Activated T-cell treated with anti-CD3 and anti-CD28 coated beads, Interleukin-2, amount 50 U/mL, for 72 hours (primary cell): Measurements from ENCODE around the gene FBRSL1. TPM values are rescaled to one million over a fixed set of nuclear protein-coding genes. Genes with fewer than 3 reads are reported as not detected.
A peak's percentile ranks its signal among the peaks of the same experiment; 100 is the strongest.

Experiments
- ATAC-seq, 2 donors: fragments of 150-1000 bp; cut with Tn5 transposase; replicated peaks in 1 of 2; 2 replicates each; pipeline ENCODE4 v1.10.0; 2021; ENCODE audit warnings: moderate library complexity in 2 of 2, mild to moderate bottlenecking in 1 of 2
- DNase-seq, 2 donors: peaks; one replicate each; pipeline ENCODE4 v3.0.0; 2021 to 2022; ENCODE audit warnings: mixed read lengths in 1 of 2
- H3K27ac Mint-ChIP-seq: one replicate; pipeline ENCODE4 v1.8.0; 2022; ENCODE audit warnings: mild to moderate bottlenecking, moderate library complexity, mixed read lengths
- H3K27me3 Mint-ChIP-seq: one replicate; pipeline ENCODE4 v1.8.0; 2022; ENCODE audit warnings: low read depth, mixed read lengths
- H3K36me3 Mint-ChIP-seq, 2 donors: one replicate each; pipeline ENCODE4 v1.8.0; 2022; ENCODE audit warnings: mixed read lengths in 2 of 2, mild to moderate bottlenecking in 1 of 2; ENCODE audit not compliant: insufficient read depth in 2 of 2
- H3K4me1 Mint-ChIP-seq: one replicate; pipeline ENCODE4 v1.8.0; 2022; ENCODE audit warnings: low read depth, mixed read lengths
- H3K4me3 Mint-ChIP-seq, 2 donors: one replicate each; pipeline ENCODE4 v1.8.0; 2022; ENCODE audit warnings: mild to moderate bottlenecking in 2 of 2, mixed read lengths in 2 of 2, moderate library complexity in 2 of 2
- H3K9me3 Mint-ChIP-seq, 2 donors: one replicate each; pipeline ENCODE4 v1.8.0; 2022; ENCODE audit warnings: mixed read lengths in 2 of 2
- total RNA-seq, 2 donors: library from RNA; stranded (reverse); gene quantifications; one replicate each; pipeline ENCODE4 v1.2.3, GENCODE V29; 2022

The FBRSL1 gene
- total RNA-seq, 2 donors from 2014 or later, result 37.0 to 42.7 TPM

- peaks cover 17% of the 10 kb centered on the region for H3K4me1 Mint-ChIP-seq
- H3K27me3 Mint-ChIP-seq, result no peaks in the 10 kb centered on the region
- ATAC-seq, result no peak
- no peak overlapping the region for H3K4me3 Mint-ChIP-seq
- no peak overlapping the region for H3K27ac Mint-ChIP-seq
- H3K9me3 Mint-ChIP-seq, result no peaks in the 10 kb centered on the region
- peaks cover 0 to 4% of the 10 kb centered on the region in 2 donors for H3K36me3 Mint-ChIP-seq
- DNase-seq, result no peak
These were observed 11.1 kb upstream of the FBRSL1 start for GRCh38 chr12:132478845-132479244.

GRCh38 chr12:132479291-132479690, 10.7 kb upstream of the FBRSL1 start:
- no peak overlapping the region for H3K27ac Mint-ChIP-seq
- no peaks in the 10 kb centered on the region for H3K9me3 Mint-ChIP-seq
- no peaks in the 10 kb centered on the region for H3K27me3 Mint-ChIP-seq
- ATAC-seq (no peak), DNase-seq (no peak)
- peaks cover 17% of the 10 kb centered on the region for H3K4me1 Mint-ChIP-seq
- no peak overlapping the region for H3K4me3 Mint-ChIP-seq
- peaks cover 0 to 4% of the 10 kb centered on the region in 2 donors for H3K36me3 Mint-ChIP-seq

GRCh38 chr12:132479938-132480622, 9.9 kb upstream of the FBRSL1 start:
- Mint-ChIP-seq H3K27ac (no peak overlapping the region), H3K9me3 (no peaks in the 10 kb centered on the region), H3K4me3 (no peak overlapping the region), H3K36me3 (peaks cover 0 to 4% of the 10 kb centered on the region in 2 donors), H3K4me1 (peaks cover 17% of the 10 kb centered on the region), H3K27me3 (no peaks in the 10 kb centered on the region)
- ATAC-seq, result no peak
- no peak for DNase-seq

GRCh38 chr12:132480623-132481132, 9.3 kb upstream of the FBRSL1 start:
- H3K4me1 Mint-ChIP-seq, result peaks cover 13% of the 10 kb centered on the region
- H3K36me3 Mint-ChIP-seq, result peaks cover 0 to 4% of the 10 kb centered on the region in 2 donors
- ATAC-seq (no peak), DNase-seq (no peak)
- H3K27ac Mint-ChIP-seq, result no peak overlapping the region
- H3K27me3 Mint-ChIP-seq, result no peaks in the 10 kb centered on the region
- no peaks in the 10 kb centered on the region for H3K9me3 Mint-ChIP-seq
- H3K4me3 Mint-ChIP-seq, result no peak overlapping the region

- H3K27ac Mint-ChIP-seq, result no peak overlapping the region
- DNase-seq (no peak), ATAC-seq (no peak)
- H3K9me3 Mint-ChIP-seq, result no peaks in the 10 kb centered on the region
- no peaks in the 10 kb centered on the region for H3K36me3 Mint-ChIP-seq
- no peak overlapping the region for H3K4me3 Mint-ChIP-seq
- H3K4me1 Mint-ChIP-seq, result peaks cover 13% of the 10 kb centered on the region
- H3K27me3 Mint-ChIP-seq, result no peaks in the 10 kb centered on the region
These were observed 8.6 kb upstream of the FBRSL1 start for GRCh38 chr12:132481345-132481744.

GRCh38 chr12:132481771-132482745, 7.9 kb upstream of the FBRSL1 start:
- no peak overlapping the region for H3K4me3 Mint-ChIP-seq
- H3K27ac Mint-ChIP-seq, result no peak overlapping the region
- H3K27me3 Mint-ChIP-seq, result no peaks in the 10 kb centered on the region
- H3K4me1 Mint-ChIP-seq, result peaks cover 11% of the 10 kb centered on the region
- H3K9me3 Mint-ChIP-seq, result no peaks in the 10 kb centered on the region
- ATAC-seq, result peak in 1 of 2 donors; percentile 33
- H3K36me3 Mint-ChIP-seq, result no peaks in the 10 kb centered on the region
- no peak for DNase-seq

GRCh38 chr12:132482771-132483170, 7.2 kb upstream of the FBRSL1 start:
- Mint-ChIP-seq H3K4me1 (peaks cover 18% of the 10 kb centered on the region), H3K9me3 (no peaks in the 10 kb centered on the region), H3K36me3 (no peaks in the 10 kb centered on the region), H3K27ac (no peak overlapping the region), H3K27me3 (no peaks in the 10 kb centered on the region), H3K4me3 (no peak overlapping the region)
- DNase-seq, result no peak
- ATAC-seq, result no peak

GRCh38 chr12:132483208-132483607, 6.7 kb upstream of the FBRSL1 start:
- Mint-ChIP-seq H3K4me1 (peaks cover 23% of the 10 kb centered on the region), H3K27ac (no peak overlapping the region), H3K36me3 (no peaks in the 10 kb centered on the region), H3K9me3 (no peaks in the 10 kb centered on the region), H3K27me3 (no peaks in the 10 kb centered on the region), H3K4me3 (no peak overlapping the region)
- ATAC-seq (no peak), DNase-seq (no peak)

GRCh38 chr12:132483612-132484011, 6.3 kb upstream of the FBRSL1 start:
- H3K36me3 Mint-ChIP-seq, result no peaks in the 10 kb centered on the region
- H3K27ac Mint-ChIP-seq, result no peak overlapping the region
- DNase-seq (no peak), ATAC-seq (no peak)
- no peaks in the 10 kb centered on the region for H3K9me3 Mint-ChIP-seq
- peaks cover 26% of the 10 kb centered on the region for H3K4me1 Mint-ChIP-seq
- no peaks in the 10 kb centered on the region for H3K27me3 Mint-ChIP-seq
- no peak overlapping the region for H3K4me3 Mint-ChIP-seq

- Mint-ChIP-seq H3K27ac (no peak overlapping the region), H3K4me3 (no peak overlapping the region), H3K9me3 (no peaks in the 10 kb centered on the region), H3K4me1 (peaks cover 31% of the 10 kb centered on the region), H3K36me3 (no peaks in the 10 kb centered on the region), H3K27me3 (no peaks in the 10 kb centered on the region)
- ATAC-seq (no peak), DNase-seq (no peak)
These were observed 5.6 kb upstream of the FBRSL1 start for GRCh38 chr12:132484183-132484890.

GRCh38 chr12:132484891-132485441, 5.0 kb upstream of the FBRSL1 start:
- H3K9me3 Mint-ChIP-seq, result no peaks in the 10 kb centered on the region
- no peak overlapping the region for H3K27ac Mint-ChIP-seq
- ATAC-seq (no peak), DNase-seq (no peak)
- no peaks in the 10 kb centered on the region for H3K27me3 Mint-ChIP-seq
- H3K4me1 Mint-ChIP-seq, result peaks cover 31% of the 10 kb centered on the region
- no peak overlapping the region for H3K4me3 Mint-ChIP-seq
- no peaks in the 10 kb centered on the region for H3K36me3 Mint-ChIP-seq

- Mint-ChIP-seq H3K4me1 (peaks cover 31% of the 10 kb centered on the region), H3K27ac (no peak overlapping the region), H3K4me3 (peak overlapping the region in 1 of 2 donors; percentile 36), H3K9me3 (no peaks in the 10 kb centered on the region), H3K36me3 (no peaks in the 10 kb centered on the region), H3K27me3 (no peaks in the 10 kb centered on the region)
- DNase-seq (no peak), ATAC-seq (no peak)
These were observed 4.3 kb upstream of the FBRSL1 start for GRCh38 chr12:132485619-132486018.
